ENCODE results near the gene TPSB2.
"Not testable (repeated sequence)": the region's sequence is repeated elsewhere in the genome, so short reads cannot be mapped to it uniquely, and the experiment has no call there.

TPSB2 gene

DNA sequence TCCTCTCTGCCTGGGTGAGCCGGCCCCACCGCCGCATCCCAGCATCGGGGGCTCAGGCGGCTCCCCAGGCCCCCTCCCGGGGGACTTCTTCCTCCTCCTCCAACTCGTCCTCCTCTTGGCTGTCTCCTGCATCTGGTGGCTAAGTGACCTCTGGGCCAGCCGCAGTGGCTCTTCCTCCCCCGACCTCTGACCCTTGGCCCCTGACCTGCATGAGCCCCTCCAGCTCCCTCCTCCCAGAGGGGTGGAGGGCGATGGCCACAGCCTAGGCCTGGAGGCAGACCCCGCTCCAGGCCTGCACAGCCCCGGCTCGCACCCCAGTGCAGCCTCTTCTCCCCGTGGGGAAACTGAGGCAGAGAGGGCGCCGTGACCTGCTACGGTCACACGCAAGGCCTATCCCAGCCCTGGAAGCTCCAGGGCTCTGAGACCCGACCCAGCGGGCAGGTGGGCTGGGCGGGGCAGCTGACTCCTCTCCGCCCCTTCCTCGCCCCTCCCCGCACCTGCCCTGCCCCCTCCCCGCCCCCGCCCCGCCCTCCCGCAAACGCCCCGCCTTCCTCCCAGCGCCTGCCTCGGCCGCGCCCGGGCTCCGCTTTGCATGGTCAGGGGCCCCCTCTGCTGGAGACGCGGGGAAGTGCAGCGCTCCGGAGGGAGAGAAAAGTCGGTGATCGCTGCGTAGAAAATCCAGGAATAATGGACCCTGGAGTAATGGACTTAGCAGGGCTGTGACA lies 19.2 kb upstream of the TPSB2 start:
- no CpG with 5 or more reads among the region's 43 CpGs for WGBS (ENCODE audit: insufficient coverage)
- H3K9me3 ChIP-seq (ENCODE audit: control extremely low read depth in 1 of 5, control insufficient read depth in 4 of 5, insufficient read depth in 2 of 5, low read depth in 1 of 5, low read length in 4 of 5); H3K27me3 ChIP-seq (replicated peaks in 2 of 5; ENCODE audit: control insufficient read depth in 4 of 5, insufficient read depth in 5 of 5, low read length in 4 of 5); DNase-seq; CTCF ChIA-PET; H3K4me3 ChIP-seq (ENCODE audit: control insufficient read depth in 1 of 7, extremely low read depth in 1 of 7, insufficient read depth in 4 of 7, low read depth in 2 of 7, low read length in 6 of 7); H3K27ac ChIP-seq (ENCODE audit: insufficient read depth in 1 of 2, low read depth in 1 of 2, low read length in 2 of 2, poor library complexity in 1 of 2, severe bottlenecking in 2 of 2); H3K36me3 ChIP-seq (ENCODE audit: control insufficient read depth in 4 of 4, insufficient read depth in 4 of 4, low read length in 3 of 4); POLR2A ChIA-PET: not testable (repeated sequence)
- peaks cover 0 to 32% (median 14%) of the 10 kb centered on the region in 4 experiments for H3K4me1 ChIP-seq (ENCODE audit: control extremely low read depth in 1 of 4, control insufficient read depth in 4 of 4, insufficient read depth in 4 of 4, low read length in 3 of 4)

DNA sequence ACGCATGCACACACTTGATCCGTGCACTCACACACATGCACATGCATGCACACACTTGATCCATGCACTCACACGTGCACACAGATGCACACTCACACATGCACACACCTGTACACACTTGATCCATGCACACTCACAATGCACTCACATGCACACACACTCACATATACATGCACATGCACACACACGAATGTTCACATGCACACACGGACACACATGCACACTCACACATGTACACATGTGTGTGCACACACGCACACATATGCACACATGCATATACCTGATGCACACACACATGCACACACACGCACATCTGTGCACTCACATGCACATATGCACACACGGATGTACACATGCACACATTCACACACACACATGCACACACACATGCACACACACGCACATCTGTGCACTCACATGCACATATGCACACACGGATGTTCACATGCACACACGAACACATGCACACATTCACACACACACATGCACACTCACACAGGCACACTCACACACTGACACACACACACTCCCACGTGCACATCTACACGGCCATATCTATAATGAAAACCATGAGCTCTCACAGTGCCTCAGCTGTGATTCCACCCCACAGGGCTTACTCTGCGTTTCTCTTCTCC lies 18.0 kb upstream of the TPSB2 start:
- H3K9me3 ChIP-seq (ENCODE audit: control extremely low read depth in 1 of 5, control insufficient read depth in 4 of 5, insufficient read depth in 2 of 5, low read depth in 1 of 5, low read length in 4 of 5); H3K36me3 ChIP-seq (ENCODE audit: control insufficient read depth in 4 of 4, insufficient read depth in 4 of 4, low read length in 3 of 4); H3K4me3 ChIP-seq (ENCODE audit: control insufficient read depth in 1 of 7, extremely low read depth in 1 of 7, insufficient read depth in 4 of 7, low read depth in 2 of 7, low read length in 6 of 7); H3K27ac ChIP-seq (ENCODE audit: insufficient read depth in 1 of 2, low read depth in 1 of 2, low read length in 2 of 2, poor library complexity in 1 of 2, severe bottlenecking in 2 of 2); H3K27me3 ChIP-seq (replicated peaks in 2 of 5; ENCODE audit: control insufficient read depth in 4 of 5, insufficient read depth in 5 of 5, low read length in 4 of 5); DNase-seq; CTCF ChIA-PET; POLR2A ChIA-PET: not testable (repeated sequence)
- peaks cover 0 to 38% (median 14%) of the 10 kb centered on the region in 4 experiments for H3K4me1 ChIP-seq (ENCODE audit: control extremely low read depth in 1 of 4, control insufficient read depth in 4 of 4, insufficient read depth in 4 of 4, low read length in 3 of 4)
- WGBS (ENCODE audit: insufficient coverage): 98% methylated on average over 10 of the region's 14 CpGs

DNA sequence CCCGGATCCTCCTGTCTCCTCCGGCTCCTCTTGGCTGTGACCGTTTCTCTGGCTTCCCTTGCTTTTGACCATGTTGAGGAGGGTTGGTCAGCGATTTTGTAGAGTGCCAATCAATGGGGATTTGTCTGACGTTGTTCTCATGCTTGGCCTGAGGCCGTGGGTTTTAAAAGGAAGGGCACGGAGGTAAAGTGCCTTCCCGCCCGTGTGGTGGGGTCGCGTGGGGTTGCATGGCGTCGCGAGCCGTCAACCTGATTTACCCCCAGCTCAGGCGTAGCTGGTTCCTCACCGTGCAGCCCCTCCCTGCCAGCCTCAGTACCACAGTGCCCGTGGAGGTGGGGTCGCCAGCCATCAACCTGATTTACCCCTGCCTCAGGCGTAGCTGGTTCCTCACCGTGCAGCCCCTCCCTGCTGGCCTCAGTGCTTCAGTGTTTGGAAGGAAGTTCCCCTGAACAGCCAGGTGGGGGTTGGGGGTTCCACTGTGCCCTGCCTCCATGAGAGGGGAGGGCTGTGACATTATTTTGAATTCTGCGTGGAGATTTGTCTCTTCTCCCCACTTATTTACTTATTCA lies 15.6 kb upstream of the TPSB2 start:
- H3K9me3 ChIP-seq (ENCODE audit: control extremely low read depth in 1 of 5, control insufficient read depth in 4 of 5, insufficient read depth in 2 of 5, low read depth in 1 of 5, low read length in 4 of 5): no peaks in the 10 kb centered on the region
- ChIA-PET CTCF (no interaction called here), POLR2A (no interaction called here)
- H3K4me3 ChIP-seq (ENCODE audit: control insufficient read depth in 1 of 7, extremely low read depth in 1 of 7, insufficient read depth in 4 of 7, low read depth in 2 of 7, low read length in 6 of 7): peak overlapping the region in 1 of 7 experiments; percentile 42
- H3K27me3 ChIP-seq (replicated peaks in 2 of 5; ENCODE audit: control insufficient read depth in 4 of 5, insufficient read depth in 5 of 5, low read length in 4 of 5): peaks cover 0 to 5% (median 0%) of the 10 kb centered on the region in 5 experiments
- H3K27ac ChIP-seq (ENCODE audit: insufficient read depth in 1 of 2, low read depth in 1 of 2, low read length in 2 of 2, poor library complexity in 1 of 2, severe bottlenecking in 2 of 2): peak overlapping the region; percentile 59 to 81
- peaks cover 0 to 38% (median 14%) of the 10 kb centered on the region in 4 experiments for H3K4me1 ChIP-seq (ENCODE audit: control extremely low read depth in 1 of 4, control insufficient read depth in 4 of 4, insufficient read depth in 4 of 4, low read length in 3 of 4)
- DNase-seq: peak in 2 of 3 donors; percentile 42 to 61
- WGBS (ENCODE audit: insufficient coverage): 20% methylated on average over 16 of the region's 22 CpGs
- no peaks in the 10 kb centered on the region for H3K36me3 ChIP-seq (ENCODE audit: control insufficient read depth in 4 of 4, insufficient read depth in 4 of 4, low read length in 3 of 4)

DNA sequence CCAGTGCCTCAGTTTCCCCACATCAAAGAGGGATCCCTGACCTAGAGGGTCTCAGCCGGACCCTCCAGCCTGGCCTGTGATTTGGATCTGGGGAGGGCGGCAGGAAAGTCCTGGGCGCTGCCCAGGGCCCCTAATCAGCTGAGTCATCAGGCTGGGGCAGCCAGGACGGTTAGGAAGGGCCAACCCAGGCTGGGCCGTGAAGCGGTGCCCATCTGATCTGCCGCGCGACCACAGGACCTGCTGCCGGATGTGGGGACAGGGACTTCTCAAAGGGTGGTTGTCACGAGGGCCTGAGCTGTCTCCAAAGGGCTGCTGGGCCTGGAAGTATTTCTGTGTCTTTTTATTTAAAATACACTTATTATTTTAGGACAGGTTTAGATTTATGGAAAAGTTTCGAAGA lies 14.9 kb upstream of the TPSB2 start:
- ChIA-PET POLR2A (no interaction called here), CTCF (no interaction called here)
- H3K36me3 ChIP-seq (ENCODE audit: control insufficient read depth in 4 of 4, insufficient read depth in 4 of 4, low read length in 3 of 4): no peaks in the 10 kb centered on the region
- H3K27me3 ChIP-seq (replicated peaks in 2 of 5; ENCODE audit: control insufficient read depth in 4 of 5, insufficient read depth in 5 of 5, low read length in 4 of 5): peaks cover 0 to 5% (median 0%) of the 10 kb centered on the region in 5 experiments
- 0% methylated on average over 5 of the region's 12 CpGs for WGBS (ENCODE audit: insufficient coverage)
- no peaks in the 10 kb centered on the region for H3K9me3 ChIP-seq (ENCODE audit: control extremely low read depth in 1 of 5, control insufficient read depth in 4 of 5, insufficient read depth in 2 of 5, low read depth in 1 of 5, low read length in 4 of 5)
- peaks cover 0 to 41% (median 14%) of the 10 kb centered on the region in 4 experiments for H3K4me1 ChIP-seq (ENCODE audit: control extremely low read depth in 1 of 4, control insufficient read depth in 4 of 4, insufficient read depth in 4 of 4, low read length in 3 of 4)
- peak overlapping the region; percentile 59 to 81 for H3K27ac ChIP-seq (ENCODE audit: insufficient read depth in 1 of 2, low read depth in 1 of 2, low read length in 2 of 2, poor library complexity in 1 of 2, severe bottlenecking in 2 of 2)
- DNase-seq: peak; percentile 50 to 94 (median 90)
- peak overlapping the region in 2 of 7 experiments; percentile 11 to 39 for H3K4me3 ChIP-seq (ENCODE audit: control insufficient read depth in 1 of 7, extremely low read depth in 1 of 7, insufficient read depth in 4 of 7, low read depth in 2 of 7, low read length in 6 of 7)

DNA sequence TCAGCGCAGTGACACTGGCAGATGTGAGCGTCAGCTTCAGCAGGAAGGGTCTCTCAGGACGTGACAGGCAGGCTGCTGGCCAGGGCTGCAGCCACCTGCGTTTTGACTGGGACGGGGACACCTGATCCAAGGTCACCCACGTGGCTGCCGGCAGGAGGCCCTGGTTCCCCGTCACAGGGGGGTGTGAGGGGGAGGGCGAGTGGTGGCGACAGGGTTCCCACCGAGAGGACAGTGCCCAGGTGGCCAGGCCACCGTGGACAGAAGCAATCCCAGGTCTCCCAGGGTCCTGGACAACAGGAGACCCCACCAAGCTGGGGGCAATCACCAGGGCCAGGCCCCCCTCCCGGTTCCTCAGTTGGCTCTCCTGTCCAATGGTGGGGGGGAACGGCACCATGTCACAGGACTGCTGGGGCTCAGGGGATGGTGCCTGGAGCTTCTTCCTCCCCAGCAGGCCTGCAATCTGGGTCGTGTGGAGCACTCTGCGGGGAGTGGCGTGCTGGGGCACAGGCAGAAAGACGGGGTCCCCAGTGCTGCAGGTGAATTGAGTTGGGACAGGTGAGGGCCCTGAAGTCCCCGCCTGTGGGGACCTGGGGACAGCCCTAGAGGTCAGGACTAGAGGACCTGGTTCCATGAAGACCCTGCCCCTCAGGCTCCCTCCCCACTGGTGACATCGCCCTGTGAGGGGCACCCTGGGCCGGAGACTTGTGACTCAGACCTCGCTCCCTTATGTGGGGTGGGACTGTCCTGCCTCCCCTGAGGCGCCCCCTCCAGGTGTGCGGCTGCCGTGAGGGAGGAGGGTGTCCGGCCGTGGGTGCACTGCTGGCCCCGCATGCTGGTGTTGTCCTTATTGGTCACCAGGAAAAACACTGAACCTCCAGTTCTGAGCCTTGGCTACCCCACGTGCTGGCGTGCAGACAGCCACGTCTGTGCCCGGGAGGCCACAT lies 14.2 kb upstream of the TPSB2 start:
- peak in 1 of 3 donors; percentile 33 for DNase-seq
- H3K9me3 ChIP-seq (ENCODE audit: control extremely low read depth in 1 of 5, control insufficient read depth in 4 of 5, insufficient read depth in 2 of 5, low read depth in 1 of 5, low read length in 4 of 5); POLR2A ChIA-PET; H3K27me3 ChIP-seq (replicated peaks in 2 of 5; ENCODE audit: control insufficient read depth in 4 of 5, insufficient read depth in 5 of 5, low read length in 4 of 5); H3K4me3 ChIP-seq (ENCODE audit: control insufficient read depth in 1 of 7, extremely low read depth in 1 of 7, insufficient read depth in 4 of 7, low read depth in 2 of 7, low read length in 6 of 7); H3K36me3 ChIP-seq (ENCODE audit: control insufficient read depth in 4 of 4, insufficient read depth in 4 of 4, low read length in 3 of 4); CTCF ChIA-PET: not testable (repeated sequence)
- WGBS (ENCODE audit: insufficient coverage): 69% methylated on average over 11 of the region's 32 CpGs
- peaks cover 0 to 43% (median 14%) of the 10 kb centered on the region in 4 experiments for H3K4me1 ChIP-seq (ENCODE audit: control extremely low read depth in 1 of 4, control insufficient read depth in 4 of 4, insufficient read depth in 4 of 4, low read length in 3 of 4)
- peak overlapping the region in 1 of 2 experiments; percentile 81 for H3K27ac ChIP-seq (ENCODE audit: insufficient read depth in 1 of 2, low read depth in 1 of 2, low read length in 2 of 2, poor library complexity in 1 of 2, severe bottlenecking in 2 of 2)

DNA sequence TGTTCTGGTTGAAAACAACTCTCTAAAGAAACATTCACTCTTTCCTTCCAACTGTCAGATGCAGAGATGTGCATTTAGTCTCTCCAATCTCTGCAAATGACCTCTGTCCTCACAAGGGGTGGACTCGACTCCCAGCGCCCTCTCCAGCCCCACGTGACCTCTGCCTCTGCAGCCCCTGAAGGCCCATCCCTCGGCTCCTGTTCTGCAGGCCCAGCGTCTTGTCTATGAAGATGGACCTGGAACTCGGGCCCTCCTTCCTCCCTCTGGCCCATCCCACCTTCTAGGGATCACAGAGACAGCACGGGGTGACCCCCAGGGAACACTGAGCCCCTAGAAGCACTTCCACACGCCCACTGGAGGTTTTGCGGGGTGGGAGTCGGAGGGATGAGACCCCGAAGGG lies 13.4 kb upstream of the TPSB2 start:
- H3K4me1 ChIP-seq (ENCODE audit: control extremely low read depth in 1 of 4, control insufficient read depth in 4 of 4, insufficient read depth in 4 of 4, low read length in 3 of 4): peaks cover 0 to 43% (median 14%) of the 10 kb centered on the region in 4 experiments
- H3K36me3 ChIP-seq (ENCODE audit: control insufficient read depth in 4 of 4, insufficient read depth in 4 of 4, low read length in 3 of 4); CTCF ChIA-PET; H3K27me3 ChIP-seq (replicated peaks in 2 of 5; ENCODE audit: control insufficient read depth in 4 of 5, insufficient read depth in 5 of 5, low read length in 4 of 5); POLR2A ChIA-PET; H3K27ac ChIP-seq (ENCODE audit: insufficient read depth in 1 of 2, low read depth in 1 of 2, low read length in 2 of 2, poor library complexity in 1 of 2, severe bottlenecking in 2 of 2); H3K9me3 ChIP-seq (ENCODE audit: control extremely low read depth in 1 of 5, control insufficient read depth in 4 of 5, insufficient read depth in 2 of 5, low read depth in 1 of 5, low read length in 4 of 5); H3K4me3 ChIP-seq (ENCODE audit: control insufficient read depth in 1 of 7, extremely low read depth in 1 of 7, insufficient read depth in 4 of 7, low read depth in 2 of 7, low read length in 6 of 7); DNase-seq: not testable (repeated sequence)
- 100% methylated on average over 4 of the region's 11 CpGs for WGBS (ENCODE audit: insufficient coverage)

All from common myeloid progenitor, CD34-positive (primary cell).